Kidney epithelial cell (primary cell): Measurements from ENCODE around the gene KIRREL1. TPM values are rescaled to one million over a fixed set of nuclear protein-coding genes. Genes with fewer than 3 reads are reported as not detected.

ENCODE experiments used
- DNase-seq: peaks from one replicate; pipeline ENCODE4 v3.0.0-alpha.2; 2010; ENCODE audit warnings: low read depth
- H3K27me3 ChIP-seq: 2 replicates; pipeline ENCODE4 v1.6.0; 2011; ENCODE audit warnings: low read length; ENCODE audit not compliant: control insufficient read depth, insufficient read depth
- H3K36me3 ChIP-seq: 2 replicates; pipeline ENCODE4 v1.5.1; 2011; ENCODE audit warnings: low read length; ENCODE audit not compliant: control insufficient read depth, insufficient read depth
- H3K4me3 ChIP-seq: 2 replicates; pipeline ENCODE4 v1.5.1; 2011; ENCODE audit warnings: low read depth, mild to moderate bottlenecking, control low read depth, low read length
- total RNA-seq: library from RNA; depleted of rRNA; stranded (reverse); fragments of >200 nt; gene quantifications from 2 replicates; pipeline ENCODE4 v1.2.3, GENCODE V29; 2015
- TF ChIP-seq, protein P1 (sequence below): IDR thresholded peaks from 2 replicates; pipeline ENCODE4 v1.5.1; 2011; ENCODE audit warnings: mild to moderate bottlenecking, moderate library complexity, low read length, control low read depth, inconsistent platforms; ENCODE audit not compliant: insufficient read depth, poor library complexity, severe bottlenecking

KIRREL1 gene
- total RNA-seq, 1 donor from 2014 or later = 119 TPM

DNA sequence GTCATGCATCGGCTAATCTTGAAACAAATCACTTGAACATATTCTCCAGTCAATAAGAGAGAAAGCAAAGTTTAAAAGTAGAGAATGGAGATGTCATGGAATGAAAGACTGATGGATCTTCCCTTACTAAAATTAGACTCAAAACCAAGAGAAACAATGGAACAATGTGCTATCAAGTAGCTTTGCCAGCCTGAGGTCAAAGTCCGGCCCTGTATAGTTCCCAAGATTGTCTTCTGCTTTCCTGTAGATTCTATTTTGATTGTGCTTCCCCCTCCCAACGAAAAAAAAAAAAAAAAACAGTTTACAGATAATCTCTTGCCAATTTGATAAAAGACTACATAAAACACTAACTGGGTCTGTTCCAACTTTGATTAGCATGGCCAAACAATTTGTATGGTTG, 40.8 kb upstream of the KIRREL1 start:
- H3K36me3 ChIP-seq = no peaks in the 10 kb centered on the region
- no peak overlapping the region for H3K4me3 ChIP-seq
- no peak for DNase-seq
- H3K27me3 ChIP-seq = peaks cover 10% of the 10 kb centered on the region
- TF ChIP-seq, protein P1, sequence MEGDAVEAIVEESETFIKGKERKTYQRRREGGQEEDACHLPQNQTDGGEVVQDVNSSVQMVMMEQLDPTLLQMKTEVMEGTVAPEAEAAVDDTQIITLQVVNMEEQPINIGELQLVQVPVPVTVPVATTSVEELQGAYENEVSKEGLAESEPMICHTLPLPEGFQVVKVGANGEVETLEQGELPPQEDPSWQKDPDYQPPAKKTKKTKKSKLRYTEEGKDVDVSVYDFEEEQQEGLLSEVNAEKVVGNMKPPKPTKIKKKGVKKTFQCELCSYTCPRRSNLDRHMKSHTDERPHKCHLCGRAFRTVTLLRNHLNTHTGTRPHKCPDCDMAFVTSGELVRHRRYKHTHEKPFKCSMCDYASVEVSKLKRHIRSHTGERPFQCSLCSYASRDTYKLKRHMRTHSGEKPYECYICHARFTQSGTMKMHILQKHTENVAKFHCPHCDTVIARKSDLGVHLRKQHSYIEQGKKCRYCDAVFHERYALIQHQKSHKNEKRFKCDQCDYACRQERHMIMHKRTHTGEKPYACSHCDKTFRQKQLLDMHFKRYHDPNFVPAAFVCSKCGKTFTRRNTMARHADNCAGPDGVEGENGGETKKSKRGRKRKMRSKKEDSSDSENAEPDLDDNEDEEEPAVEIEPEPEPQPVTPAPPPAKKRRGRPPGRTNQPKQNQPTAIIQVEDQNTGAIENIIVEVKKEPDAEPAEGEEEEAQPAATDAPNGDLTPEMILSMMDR = no peak

GRCh38 chr1:157955221-157955620, 38.2 kb upstream of the KIRREL1 start:
- Histone ChIP-seq H3K4me3 (no peak overlapping the region), H3K27me3 (peaks cover 7% of the 10 kb centered on the region), H3K36me3 (no peaks in the 10 kb centered on the region)
- TF ChIP-seq, protein P1 = no peak
- no peak for DNase-seq

GRCh38 chr1:157955857-157956256, 37.6 kb upstream of the KIRREL1 start:
- TF ChIP-seq, protein P1 = no peak

DNA sequence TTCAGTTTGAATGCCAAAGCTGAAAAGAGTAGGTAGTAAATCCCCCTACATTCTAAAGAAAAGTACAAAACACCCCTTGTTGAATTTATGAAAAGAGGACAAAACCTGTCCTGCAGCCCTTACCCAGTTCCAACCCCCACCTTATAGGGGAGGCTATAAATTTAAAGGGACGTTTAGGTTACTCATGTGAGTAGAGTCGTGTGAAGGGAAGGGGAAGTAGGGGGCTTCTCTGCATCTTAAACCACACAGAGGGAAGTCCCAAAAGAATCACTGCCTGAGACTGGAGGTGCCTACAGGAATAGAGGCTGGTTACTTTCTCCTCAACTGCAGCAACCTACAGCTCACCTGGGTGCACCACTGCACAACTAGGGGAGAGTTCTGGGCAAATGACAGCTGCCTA, 36.7 kb upstream of the KIRREL1 start:
- Histone ChIP-seq H3K4me3 (no peak overlapping the region), H3K36me3 (no peaks in the 10 kb centered on the region), H3K27me3 (peaks cover 3% of the 10 kb centered on the region)
- TF ChIP-seq, protein P1 = no peak
- DNase-seq = no peak

More at GRCh38 chr1:157955857-157956256, 37.6 kb upstream of the KIRREL1 start:
- peaks cover 6% of the 10 kb centered on the region for H3K27me3 ChIP-seq
- H3K36me3 ChIP-seq = no peaks in the 10 kb centered on the region
- H3K4me3 ChIP-seq = no peak overlapping the region
- no peak for DNase-seq

DNA sequence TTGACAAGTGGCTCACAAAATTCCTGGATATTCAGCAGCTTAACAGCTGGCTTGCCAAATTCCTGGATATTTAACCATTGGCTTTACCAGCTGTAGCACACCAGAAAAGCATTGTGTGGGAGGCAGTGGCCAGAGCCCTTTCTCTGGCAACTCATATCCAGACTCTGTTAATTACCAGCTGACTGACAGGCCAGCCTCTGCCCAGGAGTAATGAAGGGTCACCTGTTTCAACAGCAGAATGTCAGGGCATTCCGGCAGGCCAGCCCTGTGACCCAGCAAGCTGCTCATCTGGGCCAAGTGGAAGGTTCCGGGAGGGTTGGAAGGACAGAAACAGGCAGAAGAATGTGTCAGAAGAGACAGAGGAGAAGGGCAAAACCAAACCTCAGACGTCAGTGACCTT, 35.2 kb upstream of the KIRREL1 start:
- Histone ChIP-seq H3K36me3 (no peaks in the 10 kb centered on the region), H3K4me3 (no peak overlapping the region)
- no peak for DNase-seq

GRCh38 chr1:157959750-157960149, 33.7 kb upstream of the KIRREL1 start:
- DNase-seq = no peak
- TF ChIP-seq, protein P1 = no peak
- peaks cover 3% of the 10 kb centered on the region for H3K27me3 ChIP-seq
- no peaks in the 10 kb centered on the region for H3K36me3 ChIP-seq
- no peak overlapping the region for H3K4me3 ChIP-seq

More for the DNA sequence above, 35.2 kb upstream of the KIRREL1 start:
- TF ChIP-seq, protein P1 = no peak
- peaks cover 3% of the 10 kb centered on the region for H3K27me3 ChIP-seq
